Ascending aorta (tissue), 2 donors: ENCODE measurements around the gene ORM1. TPM values are rescaled to one million over a fixed set of nuclear protein-coding genes. Genes with fewer than 3 reads are reported as not detected.

ENCODE experiments used
- DNase-seq, 2 donors: peaks; one replicate each; pipeline ENCODE4 v3.0.0-alpha.2; 2019; ENCODE audit warnings: low spot score in 2 of 2
- H3K27ac ChIP-seq, 2 donors: fragments of 200-600 bp; sonication (generic); one replicate each; pipeline ENCODE4 v1.5.1; 2016 to 2017; ENCODE audit warnings: mild to moderate bottlenecking in 1 of 2
- H3K27me3 ChIP-seq: fragments of 200-600 bp; sonication (generic); one replicate; pipeline ENCODE4 v1.5.1; 2017
- H3K36me3 ChIP-seq, 2 donors: fragments of 200-600 bp; sonication (generic); one replicate each; pipeline ENCODE4 v1.5.1; 2016
- H3K4me1 ChIP-seq, 2 donors: fragments of 200-600 bp; sonication (generic); one replicate each; pipeline ENCODE4 v1.5.1; 2016 to 2017; ENCODE audit warnings: mild to moderate bottlenecking in 1 of 2
- H3K4me3 ChIP-seq, 2 donors: fragments of 200-600 bp; sonication (generic); one replicate each; pipeline ENCODE4 v1.5.1; 2016 to 2017; ENCODE audit warnings: mild to moderate bottlenecking in 1 of 2
- H3K9me3 ChIP-seq, 2 donors: fragments of 200-600 bp; sonication (generic); one replicate each; pipeline ENCODE4 v1.5.1; 2016
- intact Hi-C: fragments of 100-400 bp; cut with DNase I; formaldehyde crosslinking; loops from one replicate; pipeline ENCODE4 v1.15.1; 2023
- total RNA-seq: library from RNA; depleted of rRNA; stranded (reverse); fragments of >200 nt; gene quantifications from one replicate; pipeline ENCODE4 v1.1.0, GENCODE V29; 2016
- TF ChIP-seq, protein P1 (sequence below), 3 experiments: fragments of 200-600 bp in 2 of 3; fragments of 450-650 bp in 1 of 3; sonication (generic) in 2 of 3; IDR thresholded peaks; one replicate each; pipeline ENCODE4 v1.5.1; 2016 to 2019; ENCODE audit warnings: antibody characterized with exemption in 3 of 3, mild to moderate bottlenecking in 1 of 3, moderate library complexity in 1 of 3

The ORM1 gene
- total RNA-seq, 1 donor from 2014 or later, result 53.3 TPM

DNA sequence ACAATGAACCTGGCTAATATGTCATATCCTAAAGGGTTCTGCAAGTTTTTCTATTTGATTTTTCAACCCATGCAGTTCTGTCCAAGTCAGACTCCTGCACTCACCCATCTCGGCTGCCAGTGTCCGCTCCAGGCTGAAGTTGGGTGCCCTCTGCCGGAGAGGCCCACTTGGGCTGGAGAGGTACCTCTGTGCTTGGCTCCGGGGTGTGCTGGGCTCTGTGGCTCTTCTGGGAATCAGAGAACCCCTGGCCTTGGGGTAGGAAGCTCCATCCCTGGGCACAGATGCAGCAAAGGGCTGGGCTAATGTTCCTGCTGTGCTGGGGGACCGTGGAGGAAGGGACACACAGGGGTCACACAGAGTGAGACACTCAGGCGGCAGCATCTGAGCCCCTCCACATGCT lies 32.9 kb downstream of the ORM1 start:
- Histone ChIP-seq H3K36me3 (peaks cover 87 to 91% of the 10 kb centered on the region in 2 donors), H3K9me3 (no peaks in the 10 kb centered on the region), H3K27ac (no peak overlapping the region), H3K4me3 (no peak overlapping the region), H3K27me3 (no peaks in the 10 kb centered on the region), H3K4me1 (peaks cover 0 to 1% of the 10 kb centered on the region in 2 donors)
- intact Hi-C loops, result no loop called here
- DNase-seq, result no peak
- TF ChIP-seq, protein P1, sequence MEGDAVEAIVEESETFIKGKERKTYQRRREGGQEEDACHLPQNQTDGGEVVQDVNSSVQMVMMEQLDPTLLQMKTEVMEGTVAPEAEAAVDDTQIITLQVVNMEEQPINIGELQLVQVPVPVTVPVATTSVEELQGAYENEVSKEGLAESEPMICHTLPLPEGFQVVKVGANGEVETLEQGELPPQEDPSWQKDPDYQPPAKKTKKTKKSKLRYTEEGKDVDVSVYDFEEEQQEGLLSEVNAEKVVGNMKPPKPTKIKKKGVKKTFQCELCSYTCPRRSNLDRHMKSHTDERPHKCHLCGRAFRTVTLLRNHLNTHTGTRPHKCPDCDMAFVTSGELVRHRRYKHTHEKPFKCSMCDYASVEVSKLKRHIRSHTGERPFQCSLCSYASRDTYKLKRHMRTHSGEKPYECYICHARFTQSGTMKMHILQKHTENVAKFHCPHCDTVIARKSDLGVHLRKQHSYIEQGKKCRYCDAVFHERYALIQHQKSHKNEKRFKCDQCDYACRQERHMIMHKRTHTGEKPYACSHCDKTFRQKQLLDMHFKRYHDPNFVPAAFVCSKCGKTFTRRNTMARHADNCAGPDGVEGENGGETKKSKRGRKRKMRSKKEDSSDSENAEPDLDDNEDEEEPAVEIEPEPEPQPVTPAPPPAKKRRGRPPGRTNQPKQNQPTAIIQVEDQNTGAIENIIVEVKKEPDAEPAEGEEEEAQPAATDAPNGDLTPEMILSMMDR (IDR thresholded peaks at IDR 0.05), result no peak

DNA sequence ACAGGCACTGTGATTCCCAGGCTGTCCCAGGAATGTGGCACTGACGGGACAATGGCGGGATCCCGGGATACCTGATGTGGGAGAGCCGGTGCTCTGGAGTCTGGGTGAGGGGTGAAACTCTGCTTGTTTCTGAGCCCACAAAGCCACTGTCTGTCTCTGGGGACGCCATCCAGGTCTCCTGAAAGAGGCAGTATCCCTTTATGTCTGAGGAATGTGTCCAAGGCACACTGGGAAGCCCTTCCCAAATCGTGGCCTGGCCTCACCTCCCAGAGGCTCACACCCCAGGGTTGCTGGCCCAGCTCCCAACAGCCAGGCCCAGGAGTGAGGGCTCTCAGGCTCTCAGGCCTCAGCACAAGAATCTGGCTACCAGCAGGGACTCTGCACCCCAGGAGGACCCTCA lies 33.9 kb downstream of the ORM1 start:
- no peaks in the 10 kb centered on the region for H3K9me3 ChIP-seq
- no peaks in the 10 kb centered on the region for H3K4me1 ChIP-seq
- H3K36me3 ChIP-seq, result peaks cover 87 to 91% of the 10 kb centered on the region in 2 donors
- TF ChIP-seq, protein P1 (IDR thresholded peaks at IDR 0.05), result no peak
- H3K27ac ChIP-seq, result no peak overlapping the region
- H3K27me3 ChIP-seq, result no peaks in the 10 kb centered on the region
- no peak for DNase-seq
- H3K4me3 ChIP-seq, result no peak overlapping the region
- intact Hi-C loops, result no loop called here

DNA sequence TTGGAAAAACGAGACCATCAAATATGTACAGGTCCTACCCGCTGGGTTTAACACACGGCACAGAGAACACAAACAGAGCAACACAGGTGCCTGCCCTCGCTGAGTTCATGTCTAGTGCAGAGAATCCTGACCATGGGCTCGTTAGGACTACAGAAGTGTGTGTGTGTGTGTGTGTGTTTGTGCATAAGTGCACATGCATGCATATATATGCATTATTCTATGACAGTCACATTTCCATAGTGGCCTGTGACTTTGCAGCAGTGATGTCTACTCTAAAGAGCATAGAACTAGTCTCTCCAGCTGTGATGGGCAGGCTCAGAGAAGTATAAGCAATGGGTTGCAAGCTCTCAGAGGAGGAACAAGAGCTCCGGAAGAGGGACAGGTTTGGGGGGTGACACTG lies 34.5 kb downstream of the ORM1 start:
- H3K27ac ChIP-seq, result no peak overlapping the region
- H3K27me3 ChIP-seq, result no peaks in the 10 kb centered on the region
- no peaks in the 10 kb centered on the region for H3K9me3 ChIP-seq
- H3K4me3 ChIP-seq, result no peak overlapping the region
- intact Hi-C loops, result no loop called here
- DNase-seq, result no peak
- H3K36me3 ChIP-seq, result peaks cover 89 to 92% of the 10 kb centered on the region in 2 donors
- H3K4me1 ChIP-seq, result no peaks in the 10 kb centered on the region
- TF ChIP-seq, protein P1 (IDR thresholded peaks at IDR 0.05), result no peak

DNA sequence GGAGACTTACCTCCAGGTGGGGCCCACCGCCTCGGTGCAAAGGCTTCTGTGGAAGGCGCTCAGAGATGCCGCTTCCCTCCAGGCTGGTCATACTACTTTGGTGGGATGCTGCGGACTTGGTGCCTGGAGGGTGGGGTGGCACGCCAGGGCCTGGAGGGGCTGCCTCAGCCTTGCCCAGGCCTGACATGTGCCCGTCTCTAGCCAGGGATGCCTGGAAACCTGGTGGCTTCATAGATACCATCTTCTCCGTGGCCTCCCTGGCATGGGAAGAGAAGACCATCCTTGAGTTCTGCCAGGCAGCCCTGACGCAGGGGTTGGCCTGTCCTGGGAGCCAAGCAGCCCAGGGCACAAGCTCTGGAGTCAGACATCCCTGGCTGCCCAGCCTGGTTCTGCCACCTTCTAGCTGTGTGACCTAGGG lies 35.0 kb downstream of the ORM1 start:
- peaks cover 90 to 98% of the 10 kb centered on the region in 2 donors for H3K36me3 ChIP-seq
- H3K4me1 ChIP-seq, result no peaks in the 10 kb centered on the region
- no peak overlapping the region for H3K27ac ChIP-seq
- no peak for DNase-seq
- H3K9me3 ChIP-seq, result no peaks in the 10 kb centered on the region
- H3K4me3 ChIP-seq, result no peak overlapping the region
- TF ChIP-seq, protein P1 (IDR thresholded peaks at IDR 0.05), result no peak
- intact Hi-C loops, result no loop called here
- H3K27me3 ChIP-seq, result no peaks in the 10 kb centered on the region

DNA sequence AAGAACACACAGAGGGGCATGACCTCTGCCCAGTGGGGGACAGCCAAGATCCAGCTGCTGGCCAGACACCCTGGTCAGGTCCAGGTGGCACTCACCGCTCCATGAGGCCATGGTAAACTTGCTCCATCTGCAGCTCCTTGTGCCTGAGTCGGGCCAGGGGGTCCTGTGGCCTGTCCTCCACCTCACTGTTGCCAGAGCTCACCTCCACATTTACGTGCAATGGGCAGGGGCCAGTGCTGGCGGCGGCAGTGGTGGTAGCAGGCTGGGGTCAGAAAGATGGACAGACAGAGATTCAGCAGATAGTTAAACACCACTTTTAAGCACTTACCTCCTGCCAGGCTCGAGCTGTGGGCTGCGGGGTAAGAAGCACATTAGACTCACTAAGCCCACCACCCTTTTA lies 36.9 kb downstream of the ORM1 start:
- Histone ChIP-seq H3K9me3 (no peaks in the 10 kb centered on the region), H3K4me1 (no peaks in the 10 kb centered on the region), H3K4me3 (no peak overlapping the region), H3K27ac (no peak overlapping the region), H3K36me3 (peaks cover 95 to 98% of the 10 kb centered on the region in 2 donors), H3K27me3 (no peaks in the 10 kb centered on the region)
- intact Hi-C loops, result no loop called here
- TF ChIP-seq, protein P1 (IDR thresholded peaks at IDR 0.05), result no peak
- DNase-seq, result no peak

DNA sequence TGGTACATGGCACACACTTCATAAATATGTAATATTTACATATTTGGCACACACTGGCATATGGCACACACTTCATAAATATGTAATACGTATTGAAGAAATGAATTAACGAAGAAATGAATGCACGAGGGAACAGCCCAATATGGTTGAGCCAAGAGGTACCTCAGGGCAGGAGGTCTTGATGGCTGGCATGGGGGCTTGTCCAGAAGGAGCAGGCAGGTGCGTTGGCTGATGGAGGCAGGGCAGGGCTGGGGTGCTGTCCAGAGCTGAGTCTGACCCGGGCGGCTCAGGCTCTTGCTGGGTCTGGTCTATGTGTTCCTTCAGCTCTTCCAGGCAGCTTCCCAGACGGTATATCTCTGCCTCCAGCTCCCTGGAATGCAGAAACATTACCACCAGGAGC lies 38.6 kb downstream of the ORM1 start:
- Histone ChIP-seq H3K36me3 (peaks cover 78 to 85% of the 10 kb centered on the region in 2 donors), H3K4me1 (peaks cover 0 to 7% of the 10 kb centered on the region in 2 donors), H3K27ac (no peak overlapping the region), H3K4me3 (no peak overlapping the region), H3K9me3 (no peaks in the 10 kb centered on the region), H3K27me3 (no peaks in the 10 kb centered on the region)
- intact Hi-C loops, result no loop called here
- no peak for DNase-seq
- TF ChIP-seq, protein P1 (IDR thresholded peaks at IDR 0.05), result no peak
